Stimulated activated CD4-positive, alpha-beta T cell treated with anti-CD3 and anti-CD28 coated beads, Interleukin-15, amount 100 ng/mL, for 24 hours (primary cell): ENCODE data around the gene C10orf90.

Source experiments
- DNase-seq: peaks from one replicate; pipeline ENCODE4 v3.0.0-alpha.2; 2020

C10orf90 gene

DNA sequence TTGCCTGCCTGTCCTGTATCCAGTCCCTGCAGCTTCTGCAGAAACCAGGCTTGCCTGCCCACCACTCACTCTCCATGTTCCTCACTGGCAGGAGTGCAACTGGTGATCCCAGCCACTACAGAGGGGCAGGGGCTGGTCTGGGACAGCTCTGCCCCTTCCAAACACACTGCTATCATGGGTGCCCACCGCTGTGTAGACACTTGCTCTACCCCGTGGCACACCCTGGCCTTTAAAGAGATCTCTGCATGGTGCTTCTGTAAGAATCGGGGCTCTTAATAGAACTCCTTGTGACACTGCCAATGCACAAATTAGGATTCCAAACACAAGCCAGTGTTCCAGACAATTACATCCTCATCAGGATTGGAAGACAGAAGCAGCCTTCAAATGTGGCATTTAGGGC, 41.7 kb downstream of the C10orf90 start:
- no peak for DNase-seq

DNA sequence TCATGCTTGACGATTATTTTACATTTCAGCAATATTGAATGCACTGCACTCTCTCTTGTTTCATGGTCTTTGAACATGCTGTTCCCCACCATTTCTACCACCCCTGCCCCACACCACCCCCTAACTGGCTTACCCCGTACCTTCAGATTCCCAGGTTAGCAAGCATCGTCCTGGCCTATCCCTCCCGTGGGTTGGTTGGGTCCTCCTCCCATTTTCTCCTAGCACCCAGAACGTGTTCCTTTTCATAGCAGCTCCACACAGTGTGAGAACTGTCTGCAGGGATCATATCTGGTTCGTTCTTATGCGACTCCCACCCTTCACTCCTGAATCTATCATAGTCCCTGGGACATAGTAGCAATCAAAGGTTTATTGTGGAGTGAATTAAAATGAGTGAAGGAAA, 48.6 kb downstream of the C10orf90 start:
- no peak for DNase-seq

DNA sequence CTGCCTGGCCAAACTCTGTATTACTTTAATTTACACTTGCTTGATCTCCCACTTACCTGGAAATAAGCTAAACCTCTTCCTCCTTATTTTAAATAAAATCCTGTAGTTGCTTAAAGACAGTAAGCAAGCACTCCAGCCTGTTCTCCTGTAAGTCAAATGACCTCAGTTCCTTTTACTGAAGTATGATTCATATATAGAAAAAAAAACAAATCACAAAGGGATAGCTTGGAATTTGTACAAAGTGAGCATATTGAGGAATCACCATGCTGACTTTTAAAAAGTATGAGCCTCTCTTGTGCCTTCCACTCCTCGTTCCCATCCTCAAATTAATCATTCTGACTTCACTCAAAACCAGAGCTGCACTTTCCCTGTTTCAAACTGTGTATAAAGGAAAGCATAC, 52.0 kb downstream of the C10orf90 start:
- DNase-seq: no peak

DNA sequence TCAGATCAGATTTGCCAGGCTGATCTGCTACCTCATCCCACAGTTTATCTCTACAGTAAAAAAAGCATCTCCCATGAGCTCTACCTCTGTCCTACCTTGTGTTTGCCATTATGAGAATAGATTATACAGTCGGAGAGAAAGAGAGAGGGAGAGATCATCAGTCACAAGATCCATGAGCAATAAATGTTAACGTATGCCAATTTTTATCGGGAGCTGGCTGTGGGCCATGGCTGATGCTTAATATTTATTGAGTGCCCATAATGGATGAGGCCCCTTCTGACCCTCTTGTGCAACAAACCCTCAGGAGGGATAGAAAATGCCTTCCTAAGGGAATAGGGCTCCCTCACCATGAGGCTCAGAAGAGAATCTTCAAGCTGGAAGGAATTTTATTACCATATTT, 52.8 kb downstream of the C10orf90 start:
- DNase-seq: no peak

DNA sequence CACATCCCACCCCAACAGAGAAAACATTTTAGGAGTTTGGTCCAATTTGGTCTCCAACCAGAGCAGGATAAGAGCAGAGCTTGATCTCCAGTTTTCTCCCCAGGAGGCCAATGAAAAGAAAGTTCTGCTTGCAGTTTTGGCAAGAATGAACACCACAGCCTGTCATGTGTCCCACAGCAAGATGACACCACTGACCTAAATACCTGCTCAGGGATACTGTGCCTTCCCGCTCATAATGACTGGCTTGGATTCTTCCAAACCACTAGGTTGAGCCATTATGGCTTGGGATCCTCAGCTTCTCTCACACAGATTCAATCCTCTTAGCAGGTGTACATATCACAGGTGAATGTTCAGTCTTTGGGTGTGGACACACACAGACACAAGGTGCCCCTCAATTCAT, 53.3 kb downstream of the C10orf90 start:
- DNase-seq: no peak

DNA sequence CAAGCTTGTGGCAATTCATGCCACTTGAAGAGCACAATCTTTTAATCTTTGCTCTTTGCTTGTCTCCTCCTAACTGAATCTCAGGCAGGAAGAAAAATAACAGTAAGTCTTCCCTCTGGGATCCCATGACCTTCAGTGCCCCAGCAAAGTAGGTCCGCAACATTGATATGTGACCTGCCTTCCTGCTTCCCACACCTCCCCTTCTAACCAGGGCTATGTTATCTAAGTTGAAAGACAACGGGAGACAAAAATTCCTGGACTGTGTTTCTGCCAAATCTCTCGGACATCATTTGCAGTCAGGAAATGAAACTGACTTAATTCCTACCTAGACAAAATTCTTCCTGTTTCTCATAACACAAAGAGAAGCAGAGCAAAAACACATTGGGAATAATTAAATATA, 53.8 kb downstream of the C10orf90 start:
- DNase-seq: no peak

DNA sequence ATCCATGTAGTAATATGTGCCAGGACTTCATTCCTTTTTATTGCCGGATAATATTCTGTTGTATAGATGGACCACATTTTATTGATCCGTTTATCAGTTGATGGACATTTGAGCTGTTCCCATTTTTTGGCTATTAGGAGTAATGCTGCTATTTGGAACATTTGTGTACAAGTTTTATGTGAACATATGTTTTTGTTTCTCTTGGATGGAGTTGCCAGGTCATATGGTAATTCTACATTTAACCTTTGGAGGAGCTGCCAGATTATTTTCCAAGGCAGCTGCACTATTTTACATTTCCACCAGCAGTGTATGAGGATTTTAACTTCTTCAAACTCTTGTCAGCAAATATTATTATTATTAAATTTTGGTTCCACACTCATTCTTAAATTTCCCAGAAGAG, 59.2 kb downstream of the C10orf90 start:
- no peak for DNase-seq

DNA sequence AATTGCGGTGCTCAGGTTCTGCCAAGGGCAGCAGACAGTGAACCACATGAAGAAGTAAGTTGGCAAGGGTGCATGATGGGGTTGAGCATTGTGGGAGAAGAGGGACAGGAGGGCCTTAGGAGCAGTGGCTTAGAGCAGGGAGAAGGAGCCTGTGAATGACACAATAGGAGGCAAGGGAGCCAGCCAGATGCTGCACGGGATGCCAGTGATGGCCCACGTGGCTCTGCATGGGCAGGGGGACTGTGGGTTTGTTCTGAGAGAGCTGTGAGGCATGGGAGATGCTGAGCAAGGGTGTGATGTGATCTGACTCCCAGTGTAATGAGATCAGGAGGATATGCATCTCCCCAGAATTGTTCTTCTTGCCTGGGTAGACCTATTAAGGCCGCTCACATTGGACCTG, 60.9 kb downstream of the C10orf90 start:
- no peak for DNase-seq

DNA sequence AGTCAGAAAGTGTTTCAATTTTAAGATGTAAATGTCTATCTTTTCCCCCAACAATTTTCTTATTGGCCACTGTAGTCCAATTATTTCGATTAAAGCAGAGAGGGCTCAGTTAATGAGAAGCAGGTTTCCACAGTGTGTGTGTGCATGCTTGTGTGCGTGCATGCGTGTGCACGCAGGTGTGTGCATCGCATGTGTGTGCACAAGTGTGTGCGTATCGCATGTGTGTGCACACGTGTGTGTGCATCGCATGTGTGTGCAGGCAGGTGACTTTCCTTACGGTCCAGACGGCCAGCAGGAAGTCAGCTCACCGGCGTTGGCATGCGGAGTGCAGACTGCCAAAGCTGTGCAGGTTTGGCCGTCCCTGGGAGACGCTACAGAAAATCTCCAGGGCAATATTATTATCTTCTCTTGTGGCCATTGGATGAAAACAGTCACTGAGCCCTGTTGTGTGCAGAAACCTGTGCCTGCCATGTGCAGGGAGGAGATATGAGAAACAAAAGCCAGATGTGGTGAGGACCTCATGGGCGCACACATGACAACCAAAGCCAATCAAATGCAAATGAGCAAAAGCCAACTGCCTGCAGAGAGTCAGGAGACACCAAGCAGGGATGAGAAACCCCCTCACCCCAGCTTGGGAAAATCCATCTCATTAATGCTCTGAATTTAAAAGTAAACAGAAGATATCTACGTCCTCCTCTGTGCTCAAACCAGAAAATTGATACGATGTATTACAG, 70.4 kb downstream of the C10orf90 start:
- DNase-seq: no peak

DNA sequence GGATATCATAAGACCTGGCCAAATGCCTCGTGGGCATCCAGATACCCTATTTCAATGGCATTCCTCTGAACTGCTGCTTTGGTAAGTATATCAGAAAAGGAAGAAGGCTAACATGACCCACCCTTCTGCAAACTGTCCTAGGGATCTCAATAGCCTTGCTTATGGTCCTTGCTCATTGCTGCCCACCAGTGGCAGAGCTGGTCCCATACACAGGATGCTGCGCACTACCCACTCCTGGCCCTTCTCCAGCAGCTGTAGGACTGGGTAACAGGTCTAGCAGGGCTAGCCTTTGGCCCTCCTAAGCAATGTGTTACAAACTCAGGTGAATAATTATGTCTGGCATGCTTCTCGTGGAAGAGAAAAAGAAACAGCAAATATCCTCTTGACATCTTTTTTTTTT, 72.5 kb downstream of the C10orf90 start:
- DNase-seq: peak; percentile 25

DNA sequence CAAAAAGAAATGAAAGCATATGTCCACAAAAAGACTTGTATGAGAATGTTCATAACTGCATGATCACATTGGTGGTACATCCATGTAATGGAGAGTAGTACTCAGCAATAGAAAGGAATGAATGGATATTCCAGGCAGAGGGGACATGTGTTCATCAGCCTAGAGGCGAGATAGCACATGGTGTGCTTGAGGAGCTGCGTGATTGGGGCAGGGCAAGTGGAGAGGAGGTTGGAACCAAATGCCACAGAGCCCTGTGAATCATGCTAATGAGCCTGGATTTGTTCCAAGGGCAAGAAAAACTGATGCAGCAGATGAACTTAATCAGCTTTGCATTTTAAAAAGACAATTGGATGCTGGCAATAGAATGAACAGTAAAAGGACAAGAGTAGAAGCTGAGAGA, 73.3 kb downstream of the C10orf90 start:
- no peak for DNase-seq

DNA sequence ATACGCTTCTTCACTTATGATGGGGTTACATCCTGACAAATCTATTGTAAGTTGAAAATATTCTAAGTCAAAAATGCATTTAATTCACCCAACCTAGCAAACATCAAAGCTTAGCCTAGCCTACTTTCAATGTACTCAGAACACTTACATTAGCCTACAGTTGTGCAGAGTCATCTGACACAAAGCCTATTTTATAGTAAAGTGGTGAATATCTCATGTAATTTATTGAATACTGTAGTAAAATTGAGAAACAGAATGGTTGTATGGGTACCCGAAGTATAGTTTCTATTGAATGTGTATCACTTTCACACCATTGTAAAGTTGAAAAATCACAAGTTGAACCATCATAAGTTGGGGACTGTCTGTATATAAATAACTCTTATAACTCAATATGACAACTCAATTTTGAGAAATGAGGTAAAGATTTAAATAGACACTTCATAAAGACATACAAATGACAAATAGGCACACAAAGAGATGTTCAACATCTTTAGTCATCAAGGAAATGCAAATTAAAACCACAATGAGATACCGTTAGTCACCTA, 73.9 kb downstream of the C10orf90 start:
- DNase-seq: no peak

DNA sequence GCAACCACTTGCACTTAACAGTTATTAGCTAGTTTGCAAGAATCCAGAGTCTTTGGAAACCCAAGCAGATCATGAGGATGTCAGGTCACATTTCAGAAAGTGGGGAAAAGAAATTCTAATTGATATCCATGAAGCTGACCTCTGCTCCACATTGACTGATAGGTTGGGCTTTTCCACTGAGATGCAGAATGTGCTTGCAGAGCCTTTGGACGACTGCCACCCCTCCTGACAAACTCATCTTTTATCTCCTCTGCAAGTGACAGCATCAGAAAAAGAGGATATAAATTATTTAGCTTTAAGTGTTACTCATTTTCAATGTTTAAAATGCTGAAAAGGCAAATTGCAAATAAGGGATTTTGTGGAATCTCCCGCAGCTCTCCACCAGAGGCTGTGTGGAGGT, 75.3 kb downstream of the C10orf90 start:
- no peak for DNase-seq

DNA sequence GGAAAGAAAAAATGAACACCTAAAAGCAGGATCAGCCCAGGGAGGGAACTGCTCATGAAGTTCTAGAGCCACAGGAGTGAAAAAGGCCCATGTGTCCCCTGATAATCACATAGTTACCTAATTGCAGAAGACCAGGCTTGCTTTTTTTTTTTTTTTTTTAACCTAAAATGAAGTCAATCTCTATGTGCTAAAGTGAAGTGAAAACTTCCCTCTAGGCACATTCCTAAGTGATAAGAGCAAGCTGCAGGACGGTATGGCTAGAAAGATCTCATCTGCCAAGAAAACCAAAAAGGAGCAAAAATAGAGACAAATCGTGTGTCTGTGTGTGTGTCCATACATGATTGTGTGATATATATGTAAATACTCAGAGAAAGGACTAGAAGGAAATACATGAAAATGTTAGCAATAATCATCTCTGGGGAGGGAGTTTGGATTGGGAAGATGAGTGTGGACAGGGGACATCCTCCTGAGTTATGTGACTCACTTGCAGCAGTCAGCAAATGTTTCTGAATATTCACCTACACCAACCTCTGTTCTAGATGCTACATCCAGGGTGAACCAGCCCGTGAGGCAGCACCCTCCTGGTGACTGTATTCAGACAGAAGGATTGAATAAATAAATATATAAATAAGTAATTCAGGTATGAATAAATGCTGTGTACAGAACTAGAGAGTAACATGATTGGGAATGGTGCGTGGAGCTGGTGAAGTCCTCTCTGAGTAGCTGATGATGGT, 76.4 kb downstream of the C10orf90 start:
- DNase-seq: no peak

DNA sequence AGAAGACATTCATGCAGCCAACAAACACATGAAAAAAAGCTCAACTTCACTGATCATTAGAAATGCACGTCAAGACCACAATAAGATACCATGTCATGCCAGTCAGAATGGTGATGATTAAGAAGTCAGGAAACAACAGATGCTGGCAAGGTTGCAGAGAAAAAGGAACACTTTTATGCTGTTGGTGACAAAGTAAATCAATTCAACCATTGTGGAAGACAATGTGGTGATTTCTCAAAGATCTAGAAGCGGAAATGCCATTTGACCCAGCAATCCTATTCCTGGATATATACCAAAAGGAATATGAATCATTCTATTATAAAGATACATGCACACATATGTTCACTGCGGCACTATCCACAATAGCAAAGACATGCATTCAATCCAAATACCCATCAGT, 77.6 kb downstream of the C10orf90 start:
- DNase-seq: no peak

DNA sequence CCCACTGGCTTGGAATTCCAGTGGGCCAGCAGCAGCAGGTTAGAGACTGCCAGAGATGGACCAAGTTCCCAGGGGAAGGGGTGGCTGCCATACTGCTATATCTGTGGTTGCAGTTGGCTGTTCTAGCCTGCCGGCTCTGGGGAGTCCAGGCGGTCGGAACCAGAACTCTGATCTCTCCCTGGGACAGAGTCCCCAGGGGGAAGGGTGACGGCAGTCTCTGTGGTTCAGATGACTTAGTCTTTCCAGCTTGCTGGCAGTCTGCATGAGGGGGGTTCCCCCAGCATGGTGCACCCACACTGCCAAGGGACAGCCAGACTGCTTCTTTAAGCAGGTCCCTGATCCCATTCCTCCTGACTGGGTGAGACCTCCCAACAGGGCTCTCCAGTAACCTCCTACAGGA, 82.5 kb downstream of the C10orf90 start:
- no peak for DNase-seq

DNA sequence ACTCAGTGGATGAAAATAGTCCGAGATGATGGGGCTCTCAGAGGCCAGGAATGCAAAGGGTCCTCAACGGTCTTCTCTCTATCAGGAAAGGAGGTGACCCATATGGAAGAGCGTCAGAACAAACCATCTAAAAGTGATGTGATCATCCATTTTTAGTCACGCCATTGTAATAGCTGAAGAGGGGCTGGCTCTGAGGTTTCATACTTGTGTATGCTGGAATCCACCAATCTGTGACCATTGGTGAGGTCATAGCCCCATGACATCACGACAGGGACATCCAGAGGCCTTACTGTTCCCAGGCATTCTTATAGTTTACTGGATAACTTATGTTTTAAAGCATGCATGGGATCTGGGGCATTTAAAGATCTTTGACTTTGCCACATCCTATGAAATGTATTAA, 83.6 kb downstream of the C10orf90 start:
- no peak for DNase-seq

DNA sequence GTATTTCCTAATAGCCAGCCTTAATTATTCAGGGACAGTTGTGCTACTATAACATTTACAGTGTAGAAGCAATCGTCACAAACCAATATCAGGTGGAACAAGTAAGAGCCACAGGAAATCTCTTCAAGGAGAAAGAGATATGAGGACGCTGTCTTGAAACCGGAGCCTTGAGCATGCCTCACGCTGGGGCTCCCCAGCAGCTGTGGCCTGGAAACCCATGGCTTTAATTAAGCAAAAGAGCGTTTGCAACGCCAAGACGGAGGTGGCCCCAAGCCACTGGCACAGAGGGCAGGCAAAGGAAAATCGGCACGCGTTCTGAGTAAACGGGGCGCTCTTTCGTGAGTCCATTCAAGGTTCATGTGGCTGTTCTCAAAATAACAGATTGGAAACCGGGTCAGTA, 84.4 kb downstream of the C10orf90 start:
- no peak for DNase-seq

DNA sequence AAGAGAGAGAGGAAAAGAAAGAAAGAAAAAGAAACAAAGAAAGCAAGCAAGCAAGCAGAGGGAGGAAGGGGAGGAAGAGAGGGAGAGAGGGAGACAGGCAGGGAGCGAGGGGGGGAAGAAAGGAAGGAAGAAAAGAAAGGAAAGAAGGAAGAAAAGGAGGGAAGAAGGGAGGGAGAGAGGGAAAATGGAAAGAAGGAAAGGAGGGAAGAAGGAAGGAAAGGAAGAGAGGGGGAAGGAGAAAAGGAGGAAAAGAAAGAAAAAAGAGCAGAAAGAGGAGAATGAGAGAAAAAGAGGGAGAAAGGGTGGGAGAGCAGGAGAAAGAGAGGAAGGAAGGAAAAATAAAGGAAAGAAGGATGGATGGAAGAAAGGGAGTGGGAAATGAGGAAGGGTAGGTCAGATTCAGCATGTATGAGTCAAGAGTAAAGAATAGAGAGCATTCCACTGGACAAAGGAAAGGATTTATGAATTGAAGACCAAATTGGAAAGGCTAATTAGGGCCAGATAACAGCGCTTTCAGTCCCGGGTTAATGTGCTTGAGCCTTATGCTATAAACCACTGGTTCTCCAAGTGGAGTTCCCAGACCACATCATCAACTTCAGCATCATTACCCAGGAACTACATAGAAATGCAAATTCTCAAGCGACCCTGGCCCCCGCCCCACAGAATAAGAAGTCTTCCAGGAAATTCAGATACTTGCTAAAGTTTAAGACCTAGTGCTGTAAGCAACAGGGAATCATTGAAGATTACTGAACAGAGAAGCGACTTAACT, 85.1 kb downstream of the C10orf90 start:
- DNase-seq: no peak

DNA sequence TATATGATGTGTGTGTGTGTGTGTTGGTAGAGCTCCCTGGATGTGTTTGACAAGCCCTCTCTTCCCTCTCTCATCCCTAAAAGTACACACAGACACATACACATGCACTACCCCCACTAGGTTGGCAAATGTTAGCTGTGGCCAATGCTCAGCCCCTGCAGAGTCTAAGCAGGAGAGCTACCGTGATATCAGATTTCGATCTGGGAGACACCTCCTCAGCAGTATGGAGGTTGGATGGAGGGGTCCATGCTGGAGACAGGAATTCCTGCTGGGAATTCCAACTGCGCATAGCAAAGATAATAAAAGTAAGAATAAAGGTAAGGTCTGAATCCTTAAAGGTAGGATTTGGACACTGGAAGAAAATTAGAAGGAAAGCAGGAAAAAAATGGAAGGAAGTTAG, 85.7 kb downstream of the C10orf90 start:
- no peak for DNase-seq

DNA sequence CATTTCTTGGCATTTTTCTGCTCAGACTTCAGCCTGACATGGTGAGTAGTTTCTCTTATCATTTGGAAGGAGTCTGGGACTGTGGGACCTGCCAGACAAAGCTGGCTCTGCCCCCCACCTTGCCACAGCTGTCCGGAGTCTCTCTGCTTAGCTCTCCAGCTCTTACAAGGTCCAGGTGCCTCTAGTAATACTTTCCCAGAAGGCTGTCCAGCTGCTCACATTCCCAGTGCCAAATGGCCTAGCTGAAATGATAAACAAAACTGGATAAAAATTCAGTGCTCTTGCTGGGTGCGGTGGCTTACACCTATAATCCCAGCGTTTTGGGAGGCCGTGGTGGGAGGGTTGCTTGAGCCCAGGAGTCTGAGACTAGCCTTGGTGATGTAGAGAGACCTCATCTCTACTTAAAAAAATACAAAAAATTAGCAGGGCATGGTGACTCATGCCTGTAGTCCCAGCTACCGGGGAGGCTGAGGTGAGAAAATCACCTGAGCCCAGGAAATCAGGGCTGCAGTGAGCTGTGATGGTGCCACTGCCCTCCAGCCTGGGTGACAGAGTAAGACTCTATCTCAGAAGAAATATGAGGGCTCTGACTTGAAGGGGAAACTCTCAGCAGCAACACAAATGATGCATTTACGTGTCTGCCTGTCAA, 86.8 kb downstream of the C10orf90 start:
- no peak for DNase-seq

DNA sequence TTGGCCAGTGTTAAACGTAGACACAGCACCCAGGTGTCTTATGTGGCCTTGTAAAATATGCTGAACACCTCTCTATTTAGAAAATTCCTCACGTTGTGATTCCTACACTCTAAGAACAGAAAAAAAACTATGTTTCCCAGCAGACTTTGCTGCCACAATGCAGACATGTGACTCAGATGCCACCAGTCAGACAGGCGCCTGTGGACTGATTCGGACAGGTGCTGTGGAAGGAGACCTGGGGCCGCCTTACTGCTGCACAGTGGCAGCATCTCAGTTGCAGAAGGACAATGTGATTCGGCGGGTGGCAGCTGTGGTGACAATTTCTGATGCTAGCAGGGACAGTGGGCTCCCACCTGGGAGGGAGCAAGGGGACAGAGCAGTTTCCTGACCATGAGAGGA, 88.8 kb downstream of the C10orf90 start:
- no peak for DNase-seq
